IPS-NIHi11 (cell line): ENCODE data around the gene EGFL7.

ENCODE experiments used
- DNase-seq: peaks from one replicate; pipeline ENCODE4 v3.0.0; 2012; ENCODE audit warnings: mixed read lengths, low spot score

Gene EGFL7

GRCh38 chr9:136686794-136687711 is 24.3 kb downstream of the EGFL7 start, which contains the start of gene AGPAT2:
TSS of gene AGPAT2 (minus strand) at chr9:136687457. CDS start at chr9:136687357, 100 bp downstream.
- DNase-seq, result peak; percentile 87

DNA sequence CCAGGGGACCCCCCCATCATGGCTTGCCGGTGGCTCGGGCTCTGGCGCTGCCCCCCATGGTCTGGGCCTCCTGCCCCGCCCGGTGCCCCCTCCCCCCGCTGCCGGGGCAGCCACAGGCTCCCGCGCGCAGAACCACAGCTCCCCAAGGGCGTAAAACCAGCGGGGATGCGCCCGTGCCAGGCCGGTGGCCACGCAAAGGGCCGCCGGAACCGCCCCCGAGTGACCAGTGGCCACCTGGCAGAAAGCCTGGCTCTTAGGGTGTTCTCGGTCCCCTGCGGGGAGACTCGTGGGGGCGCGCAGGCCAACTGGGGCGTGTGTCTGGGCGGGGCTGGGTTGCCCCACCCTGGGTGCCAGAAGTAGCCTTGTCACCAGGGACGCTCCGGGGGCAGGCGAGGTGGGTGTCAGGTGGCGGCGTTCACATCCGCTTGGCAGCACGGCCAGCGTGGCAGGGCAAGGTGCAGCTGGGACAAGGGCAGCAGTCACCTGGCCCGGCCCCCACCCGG is 25.1 kb downstream of the EGFL7 start:
- peak; percentile 63 for DNase-seq

GRCh38 chr9:136688274-136689107 is 25.8 kb downstream of the EGFL7 start:
- DNase-seq, result no peak

DNA sequence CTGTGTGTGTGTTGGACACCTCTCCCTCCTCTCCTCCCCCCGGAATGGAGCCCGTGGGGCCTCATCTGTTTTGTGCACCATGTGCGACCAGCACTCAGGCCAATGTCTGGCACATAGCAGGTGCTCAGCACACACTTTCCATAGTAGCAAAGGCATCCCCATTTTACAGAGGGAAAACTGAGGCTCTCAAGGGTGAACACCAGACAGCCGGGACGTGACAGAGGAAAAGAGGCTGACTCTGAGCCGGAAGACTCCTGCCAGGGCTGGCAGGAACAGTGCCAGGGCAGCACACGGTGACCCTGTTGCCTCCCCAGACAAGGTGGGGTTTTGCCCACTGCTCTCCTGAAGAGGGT is 26.4 kb downstream of the EGFL7 start:
- no peak for DNase-seq

DNA sequence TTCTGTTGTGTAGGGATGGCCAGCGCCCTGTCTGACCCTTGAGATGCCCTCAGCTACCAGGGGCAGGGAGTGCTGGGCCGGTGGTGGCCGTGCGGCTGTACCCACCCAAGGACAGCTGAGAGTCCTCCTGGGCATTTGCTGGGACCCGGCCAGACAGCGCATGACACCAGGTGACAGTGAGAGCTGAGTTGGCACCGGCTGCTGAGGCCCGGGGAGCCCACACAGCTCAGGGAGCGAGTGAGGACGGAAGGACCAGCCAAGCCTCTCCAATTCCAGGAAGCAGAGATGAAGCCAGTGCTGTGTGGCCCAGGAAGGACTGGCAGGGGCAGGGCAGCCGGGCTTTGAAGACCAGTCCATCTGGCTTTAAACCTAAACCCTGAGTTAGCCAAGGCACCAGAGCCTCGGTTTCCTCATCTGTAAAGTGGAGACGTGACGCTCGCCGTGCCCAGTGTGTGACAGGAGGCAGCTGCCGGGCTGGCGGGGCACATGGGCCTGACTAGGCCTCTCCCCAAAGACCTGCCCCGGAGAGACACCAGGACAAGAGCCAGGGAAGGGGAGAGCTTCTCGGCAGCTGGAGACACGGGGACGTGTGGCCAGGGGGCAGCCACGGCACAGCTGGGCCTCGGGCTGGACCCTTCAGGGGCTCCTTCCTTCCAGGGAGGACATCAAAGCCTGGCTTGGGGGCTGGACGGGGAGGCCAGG is 27.5 kb downstream of the EGFL7 start:
- DNase-seq, result no peak

DNA sequence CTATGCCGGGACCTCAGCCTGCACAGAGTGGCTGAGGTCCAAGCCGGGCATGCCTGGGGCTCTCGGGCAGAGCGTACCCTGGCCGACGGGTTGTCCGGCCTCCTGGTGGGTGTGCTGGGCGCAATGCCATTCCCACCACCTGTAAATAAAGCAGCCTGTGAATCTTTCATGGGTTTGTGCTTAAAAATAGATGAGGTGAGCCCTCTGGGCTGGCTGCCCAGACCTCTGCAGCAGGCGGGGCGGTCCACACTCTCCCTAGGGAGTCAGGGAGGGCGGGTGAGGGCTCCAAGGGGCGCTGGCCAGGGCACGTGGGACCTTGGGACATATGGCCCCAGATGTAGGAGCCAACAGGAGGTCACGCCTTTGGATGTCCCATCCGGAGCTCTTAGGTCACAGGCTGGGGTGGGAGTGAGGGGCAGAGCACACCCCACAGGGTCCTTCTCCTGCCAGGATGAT is 28.1 kb downstream of the EGFL7 start:
- no peak for DNase-seq

- DNase-seq, result no peak
Measured at GRCh38 chr9:136691316-136692184, 28.8 kb downstream of the EGFL7 start.

GRCh38 chr9:136692185-136693134 is 29.7 kb downstream of the EGFL7 start:
- DNase-seq, result no peak

DNA sequence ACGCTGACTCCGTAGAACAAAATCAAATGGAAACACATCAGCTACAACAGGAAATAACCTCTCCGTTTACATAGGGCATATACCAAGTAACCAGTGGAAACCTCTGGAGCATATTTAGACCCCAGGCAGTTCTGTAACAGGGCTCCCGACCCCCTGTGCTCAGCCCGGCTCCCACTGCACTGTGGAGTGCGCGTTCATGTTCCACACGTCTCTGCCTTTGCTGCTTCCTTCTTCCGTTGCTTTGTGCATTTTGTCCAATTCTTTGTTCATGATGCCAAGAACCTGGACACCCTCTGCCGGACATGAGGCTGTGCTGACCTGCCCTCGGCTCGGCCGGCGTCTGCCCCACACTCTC is 30.4 kb downstream of the EGFL7 start:
- no peak for DNase-seq

DNA sequence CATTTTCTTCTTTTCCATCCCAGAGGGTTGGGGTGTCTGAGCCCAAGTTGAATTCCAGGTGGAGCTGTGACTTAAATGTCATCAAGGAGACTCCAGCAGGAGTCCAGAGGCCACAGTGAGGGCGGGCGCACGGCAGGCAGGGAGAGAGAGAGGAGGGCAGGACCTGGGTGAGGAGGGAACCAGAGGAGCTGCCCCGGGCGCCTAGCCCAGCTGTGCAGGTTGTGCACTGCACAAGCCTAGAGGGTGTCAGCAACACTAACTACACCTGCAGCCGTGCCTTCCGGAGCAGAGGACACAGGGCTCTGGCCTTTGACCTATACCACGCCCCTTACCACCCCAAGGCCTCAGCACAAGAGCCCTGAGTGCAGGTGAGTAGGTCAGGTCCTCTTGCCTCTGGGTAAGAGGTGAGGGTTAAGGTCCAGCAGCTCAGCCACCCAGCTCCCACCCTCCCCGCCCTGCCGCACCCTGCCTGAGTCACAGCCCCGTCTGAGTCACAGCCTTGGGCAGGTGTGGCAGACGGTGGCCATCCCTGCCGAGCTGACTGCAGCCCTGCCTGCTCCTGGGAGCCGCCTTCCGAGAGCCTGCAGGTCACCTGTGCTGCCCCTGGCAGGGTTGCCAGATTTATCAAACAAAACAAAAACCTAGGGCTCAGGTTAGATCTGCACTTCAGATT is 30.9 kb downstream of the EGFL7 start:
- peak; percentile 59 for DNase-seq

DNA sequence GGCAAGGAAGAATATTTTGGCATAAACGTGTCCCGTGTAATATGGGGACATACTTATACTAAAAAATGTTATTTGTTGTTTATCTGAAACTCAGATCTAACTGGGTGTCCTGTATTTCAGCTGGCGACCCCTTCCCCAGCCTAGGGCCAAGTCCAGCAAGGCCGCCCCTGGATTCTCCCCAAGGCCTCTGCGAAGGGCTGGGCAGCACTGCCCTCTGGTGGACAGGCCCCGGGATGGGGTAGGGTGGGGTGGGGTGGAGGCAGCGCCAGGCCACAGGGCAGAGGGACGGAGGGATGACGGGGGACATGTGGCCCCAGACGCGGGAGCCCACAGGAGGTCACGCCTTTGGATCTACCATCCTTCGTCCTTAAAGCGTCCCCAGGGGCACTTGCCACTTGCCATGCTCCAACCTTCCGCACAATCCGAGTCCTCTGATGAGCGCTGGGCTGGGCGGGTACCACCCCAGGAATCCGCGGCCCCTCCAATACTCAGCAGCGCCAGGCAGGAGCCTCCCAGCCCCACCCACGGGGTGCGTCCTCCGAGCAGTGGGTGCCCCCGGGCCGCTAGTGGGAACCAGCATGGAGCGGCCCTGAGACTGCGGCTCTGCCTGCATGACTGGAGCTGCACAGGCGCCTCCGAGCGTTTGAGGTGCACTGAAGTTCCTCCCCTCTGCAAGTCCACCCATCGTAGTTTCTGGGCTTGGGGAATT is 31.6 kb downstream of the EGFL7 start:
- peak; percentile 92 for DNase-seq

DNA sequence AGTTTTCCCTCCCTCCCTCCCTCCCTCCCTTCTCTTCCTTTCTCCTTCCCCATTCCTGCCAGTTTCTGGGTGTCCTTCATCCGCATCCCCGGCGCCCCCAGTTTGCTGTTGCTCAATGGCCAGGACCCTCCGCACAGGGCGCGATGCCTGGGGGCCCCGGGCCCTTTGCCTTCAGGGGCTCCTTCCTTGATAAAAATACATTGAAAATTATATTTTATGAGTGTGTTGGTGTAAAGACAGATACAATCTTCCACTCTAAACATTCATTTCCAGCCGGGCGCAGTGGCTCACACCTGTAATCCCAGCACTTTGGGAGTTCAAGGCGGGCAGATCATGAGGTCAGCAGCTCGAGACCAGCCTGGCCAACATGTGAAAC is 32.1 kb downstream of the EGFL7 start:
- DNase-seq, result no peak

GRCh38 chr9:136695435-136695895 is 32.7 kb downstream of the EGFL7 start:
- no peak for DNase-seq

DNA sequence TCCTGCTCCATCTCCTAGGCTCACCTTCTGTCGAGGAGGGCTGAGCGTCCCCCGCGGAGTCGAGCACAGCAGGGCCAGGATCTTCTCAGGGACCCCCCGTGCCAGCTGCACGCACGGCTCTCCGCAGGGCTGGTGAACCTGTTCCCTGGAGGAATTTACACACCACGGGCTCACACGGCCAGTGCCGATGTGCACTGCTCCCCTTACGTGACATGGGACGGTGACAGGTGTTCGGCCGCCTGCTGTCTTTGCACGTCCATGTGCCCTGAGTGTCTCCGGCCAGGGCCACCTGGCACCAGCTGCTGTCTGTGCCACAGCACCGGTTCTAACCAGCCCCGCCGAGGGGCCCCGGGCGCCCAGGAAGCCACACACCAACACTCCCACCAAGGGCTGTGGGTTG is 33.2 kb downstream of the EGFL7 start:
- no peak for DNase-seq

DNA sequence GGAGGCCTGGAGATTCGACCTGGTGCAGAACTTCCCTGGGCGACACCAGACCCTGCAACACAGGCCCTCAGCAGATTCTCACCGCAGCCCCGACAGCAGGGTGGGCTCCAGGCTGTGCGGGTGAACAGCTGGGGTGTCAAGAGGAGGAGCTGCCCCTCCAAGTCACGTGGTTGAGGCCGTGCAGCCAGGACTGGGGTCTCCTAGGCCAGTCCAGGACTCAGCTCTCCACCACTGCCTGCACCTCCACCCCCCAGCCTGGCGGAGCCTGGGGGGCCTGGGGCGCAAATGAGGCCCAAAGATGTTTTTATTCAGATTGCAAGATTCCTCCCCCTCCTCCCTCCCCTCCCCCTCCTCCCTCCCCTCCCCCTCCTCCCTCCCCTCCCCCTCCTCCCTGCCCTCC is 33.8 kb downstream of the EGFL7 start:
- no peak for DNase-seq

DNA sequence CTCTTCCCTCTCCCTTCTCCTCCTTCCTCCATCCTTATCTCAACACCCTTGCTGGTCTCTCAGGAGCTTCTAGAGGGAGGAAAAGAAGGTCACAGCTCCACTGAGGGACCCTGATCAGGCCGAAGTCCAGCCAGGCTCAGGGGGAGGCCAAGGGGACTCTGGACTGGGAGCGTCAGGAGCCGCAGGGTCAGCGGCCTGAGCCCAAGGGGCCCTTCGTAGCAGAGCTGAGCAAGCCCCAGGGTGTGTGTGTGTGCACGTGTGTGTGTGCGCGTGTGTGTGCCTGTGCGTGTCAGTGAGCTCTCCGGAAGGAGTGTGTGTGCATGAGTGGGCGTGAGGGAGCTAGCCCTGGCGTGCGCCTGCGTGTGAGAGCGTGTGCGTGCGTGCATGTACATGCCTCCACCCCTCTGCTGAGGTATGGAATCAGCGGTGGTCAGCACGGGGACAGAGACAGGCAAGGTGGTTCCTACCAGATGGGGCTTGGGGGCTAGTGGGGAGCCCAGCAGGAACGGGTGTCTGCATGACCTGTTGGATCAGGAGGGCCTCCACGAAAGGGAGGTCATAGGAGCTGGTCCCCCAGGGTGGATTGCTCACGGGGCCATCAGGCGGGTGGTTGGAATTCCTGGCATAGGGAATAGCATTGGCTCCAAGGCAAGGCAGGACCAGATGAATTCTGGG is 34.6 kb downstream of the EGFL7 start:
- no peak for DNase-seq

GRCh38 chr9:136697821-136698526 is 35.3 kb downstream of the EGFL7 start:
- DNase-seq, result no peak
